HG02798 (cell line): ENCODE results near the gene GPR173.

ENCODE experiments used
- ATAC-seq: cut with Tn5 transposase; IDR thresholded peaks from one replicate; pipeline ENCODE4 v1.9.1; 2021; ENCODE audit warnings: mild to moderate bottlenecking; ENCODE audit not compliant: unreplicated experiment, poor library complexity

GPR173 gene

GRCh38 chrX:53088136-53088974 lies 39.8 kb downstream of the GPR173 start:
- peak; percentile 62 for ATAC-seq

- ATAC-seq: no peak
These were observed 40.7 kb downstream of the GPR173 start for GRCh38 chrX:53089224-53089842.

- ATAC-seq: no peak
These were observed 41.3 kb downstream of the GPR173 start for GRCh38 chrX:53089925-53090324.

- no peak for ATAC-seq
These were observed 42.8 kb downstream of the GPR173 start for GRCh38 chrX:53091354-53091753.

- peak; percentile 46 for ATAC-seq
These were observed 44.6 kb downstream of the GPR173 start for GRCh38 chrX:53093177-53093655.

- ATAC-seq: peak; percentile 86
These were observed 45.4 kb downstream of the GPR173 start, which contains the start of gene KANTR for GRCh38 chrX:53093748-53094581. KANTR (plus strand) TSS chrX:53094142; CDS start chrX:53124273, 30,131 bp downstream.

GRCh38 chrX:53094582-53094905 lies 46.0 kb downstream of the GPR173 start:
- ATAC-seq: no peak

- no peak for ATAC-seq
These were observed 47.2 kb downstream of the GPR173 start for GRCh38 chrX:53095796-53096195.

GRCh38 chrX:53114864-53115549 lies 66.4 kb downstream of the GPR173 start:
- no peak for ATAC-seq

GRCh38 chrX:53115550-53115874 lies 66.9 kb downstream of the GPR173 start:
- no peak for ATAC-seq

- no peak for ATAC-seq
These were observed 67.5 kb downstream of the GPR173 start for GRCh38 chrX:53116101-53116500.

GRCh38 chrX:53122013-53122412 lies 73.4 kb downstream of the GPR173 start:
- no peak for ATAC-seq

GRCh38 chrX:53125506-53125905 lies 76.9 kb downstream of the GPR173 start:
- ATAC-seq: no peak

GRCh38 chrX:53126377-53126776 lies 77.8 kb downstream of the GPR173 start:
- no peak for ATAC-seq

GRCh38 chrX:53128097-53128749 lies 79.6 kb downstream of the GPR173 start:
- no peak for ATAC-seq
